Left kidney (tissue), 1 donor: ENCODE results near the gene GLYATL1B. TPM values are rescaled to one million over a fixed set of nuclear protein-coding genes. Genes with fewer than 3 reads are reported as not detected.

ENCODE experiments used
- polyA plus RNA-seq: library from polyadenylated mRNA; unstranded; fragments of 120-200 nt; gene quantifications from one replicate; pipeline ENCODE4 v1.2.1, GENCODE V29; 2013; ENCODE audit not compliant: insufficient read length

Gene GLYATL1B
- polyA plus RNA-seq, 1 donor = not detected

Other genes with a start within 250 kb of the GLYATL1B start
- 4.6 TPM for gene GLYATL2, start 241.6 kb upstream of the GLYATL1B start, polyA plus RNA-seq
- gene GLYATL1, start 146.8 kb upstream of the GLYATL1B start, polyA plus RNA-seq = 196 TPM
- 20.3 TPM for gene FAM111B, start 20.9 kb downstream of the GLYATL1B start, polyA plus RNA-seq
- gene FAM111A, start 56.5 kb downstream of the GLYATL1B start, polyA plus RNA-seq = 99.3 TPM
- 45.9 TPM for gene DTX4, start 85.8 kb downstream of the GLYATL1B start, polyA plus RNA-seq
- 6.8 TPM for gene MPEG1, start 126.6 kb downstream of the GLYATL1B start, polyA plus RNA-seq